Large intestine (tissue), 3 donors: ENCODE data around the gene CALN1. TPM values are rescaled to one million over a fixed set of nuclear protein-coding genes. Genes with fewer than 3 reads are reported as not detected.

Experiments used
- DNase-seq, 2 donors: peaks; one replicate each; pipeline versions ENCODE4 v3.0.0 to v3.0.0-alpha.2; 2013
- H3K27ac ChIP-seq: one replicate; pipeline ENCODE4 v1.5.1; 2013; ENCODE audit warnings: low read length
- H3K27me3 ChIP-seq: 2 replicates; pipeline ENCODE4 v1.6.1; 2013; ENCODE audit warnings: low read length; ENCODE audit not compliant: control insufficient read depth, insufficient read depth
- H3K36me3 ChIP-seq: 2 replicates; pipeline ENCODE4 v1.6.1; 2013; ENCODE audit warnings: low read length; ENCODE audit not compliant: control insufficient read depth, insufficient read depth
- H3K4me1 ChIP-seq: one replicate; pipeline ENCODE4 v1.6.1; 2013; ENCODE audit warnings: low read length; ENCODE audit not compliant: control insufficient read depth, insufficient read depth
- H3K4me3 ChIP-seq: one replicate; pipeline ENCODE4 v1.5.1; 2013; ENCODE audit warnings: low read length
- H3K9me3 ChIP-seq: one replicate; pipeline ENCODE4 v1.6.1; 2013; ENCODE audit warnings: mild to moderate bottlenecking, low read depth, low read length, moderate library complexity; ENCODE audit not compliant: control insufficient read depth
- WGBS: methylation state at CpG from one replicate; pipeline ENCODE4 v1.1.5; 2013; ENCODE audit warnings: low lambda C conversion rate; ENCODE audit not compliant: insufficient coverage; 5-methylcytosine and 5-hydroxymethylcytosine counted together
- polyA plus RNA-seq: library from polyadenylated mRNA; unstranded; fragments of 120-200 nt; gene quantifications from one replicate; pipeline ENCODE4 v1.2.1, GENCODE V29; 2013

Gene CALN1
- polyA plus RNA-seq, 1 donor: 0.09 TPM

DNA sequence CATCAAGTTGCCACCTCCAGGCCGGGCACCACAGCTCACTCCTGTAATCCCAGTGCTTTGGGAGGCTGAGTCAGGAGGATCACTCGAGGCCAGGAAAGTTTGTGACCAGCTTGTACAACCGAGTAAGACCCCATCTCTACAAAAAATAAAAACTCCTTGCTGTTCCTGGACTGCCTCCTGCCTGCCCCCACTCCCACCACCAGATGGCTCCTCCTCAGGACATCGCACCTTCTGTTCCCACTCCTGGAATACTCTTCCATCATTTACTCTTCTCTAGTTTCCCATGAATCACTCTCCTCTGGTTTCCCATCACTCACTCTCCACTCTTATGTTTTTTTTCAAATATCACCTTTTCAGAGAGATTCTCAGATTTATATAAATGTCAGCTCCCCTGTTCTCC, 540.7 kb downstream of the CALN1 start:
- Histone ChIP-seq H3K4me3 (no peak overlapping the region), H3K9me3 (no peaks in the 10 kb centered on the region), H3K27me3 (no peaks in the 10 kb centered on the region), H3K36me3 (no peaks in the 10 kb centered on the region), H3K27ac (no peak overlapping the region), H3K4me1 (no peaks in the 10 kb centered on the region)
- DNase-seq: no peak
- WGBS: 100% methylated on average over 1 of the region's 4 CpGs

DNA sequence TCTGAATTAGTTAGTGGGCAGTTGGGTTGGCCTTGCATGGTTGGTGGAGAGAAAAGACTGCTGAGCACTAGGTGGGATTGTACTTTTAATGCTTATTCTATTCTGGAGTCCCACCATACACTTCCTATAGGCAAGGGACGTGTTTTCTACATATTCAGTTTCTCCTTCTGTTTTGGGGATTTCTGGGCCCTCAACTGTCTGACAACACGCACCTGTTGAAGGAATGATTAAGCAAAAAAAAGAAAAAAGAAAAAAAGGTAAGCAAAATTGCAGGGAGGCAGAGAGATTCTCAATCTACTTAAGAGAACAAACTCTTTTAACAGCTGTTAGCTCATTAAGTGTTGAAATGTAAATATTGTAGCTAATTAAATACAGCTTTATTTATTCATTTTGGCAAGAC, 541.3 kb downstream of the CALN1 start:
- no peak for DNase-seq
- Histone ChIP-seq H3K36me3 (no peaks in the 10 kb centered on the region), H3K9me3 (no peaks in the 10 kb centered on the region), H3K4me3 (no peak overlapping the region), H3K27ac (no peak overlapping the region), H3K27me3 (no peaks in the 10 kb centered on the region), H3K4me1 (no peaks in the 10 kb centered on the region)
- WGBS: 75% methylated on average over 1 of the region's 2 CpGs

DNA sequence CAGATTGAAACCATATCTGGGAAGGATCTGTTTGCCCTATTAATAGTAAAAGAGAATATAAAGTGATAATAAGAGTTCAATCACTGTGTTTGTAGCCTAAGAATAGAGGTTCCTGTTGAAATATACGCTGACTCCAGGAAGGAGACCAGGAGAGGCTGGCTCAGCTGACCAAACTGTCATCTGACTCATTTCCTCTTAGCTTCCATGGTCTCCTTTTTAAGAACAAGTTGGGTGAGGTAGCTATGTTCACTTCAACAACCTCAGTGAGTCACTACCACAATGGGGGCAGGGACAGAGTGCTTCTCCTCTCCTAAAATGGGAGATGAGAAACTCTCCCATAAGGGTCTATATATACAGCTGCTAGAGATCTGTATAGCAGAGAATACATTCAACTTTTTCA, 543.3 kb downstream of the CALN1 start:
- no CpG with 5 or more reads among the region's 1 CpG for WGBS

DNA sequence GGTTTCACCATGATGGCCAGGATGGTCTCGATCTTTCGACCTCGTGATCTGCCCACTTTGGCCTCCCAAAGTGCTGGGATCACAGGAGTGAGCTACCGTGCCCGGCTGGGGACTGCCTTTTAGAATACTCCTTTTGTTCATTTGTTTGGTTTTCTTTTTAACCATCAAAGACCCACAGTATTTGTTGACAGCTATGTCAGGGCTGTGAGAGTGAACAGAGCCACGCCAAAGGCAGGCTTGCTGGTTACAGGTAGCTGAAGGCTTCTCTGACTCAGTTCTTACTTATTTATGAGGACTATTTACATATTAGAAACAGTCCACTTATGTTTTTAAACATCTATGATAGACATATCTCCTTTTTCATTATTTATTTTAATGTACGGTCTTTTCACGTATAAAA, 544.5 kb downstream of the CALN1 start:
- DNase-seq: no peak
- Histone ChIP-seq H3K9me3 (no peaks in the 10 kb centered on the region), H3K36me3 (no peaks in the 10 kb centered on the region), H3K27me3 (no peaks in the 10 kb centered on the region), H3K27ac (no peak overlapping the region), H3K4me1 (no peaks in the 10 kb centered on the region), H3K4me3 (no peak overlapping the region)
- 58% methylated on average over 5 of the region's 8 CpGs for WGBS

More for the DNA sequence above, 543.3 kb downstream of the CALN1 start:
- no peaks in the 10 kb centered on the region for H3K36me3 ChIP-seq
- H3K27me3 ChIP-seq: no peaks in the 10 kb centered on the region
- H3K27ac ChIP-seq: no peak overlapping the region
- DNase-seq: no peak
- no peaks in the 10 kb centered on the region for H3K9me3 ChIP-seq
- H3K4me3 ChIP-seq: no peak overlapping the region
- no peaks in the 10 kb centered on the region for H3K4me1 ChIP-seq

DNA sequence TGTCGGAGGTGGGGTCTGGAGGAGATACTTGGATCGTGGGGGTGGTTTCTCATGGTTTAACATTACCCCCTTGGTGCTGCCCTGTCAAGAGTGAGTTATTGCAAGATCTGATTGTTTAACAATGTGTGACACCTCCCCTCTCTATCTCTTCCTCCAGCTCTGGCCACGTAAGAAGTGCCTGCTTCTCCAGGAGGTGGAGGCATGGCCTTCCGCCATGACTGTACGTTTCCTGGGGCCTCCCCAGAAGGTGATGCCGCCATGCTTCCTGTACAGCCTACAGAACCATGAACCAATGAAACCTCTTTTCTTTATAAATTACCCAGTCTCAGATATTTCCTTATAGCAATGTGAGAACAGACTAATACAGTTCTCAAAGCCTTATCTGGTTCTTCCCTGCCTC, 547.0 kb downstream of the CALN1 start:
- WGBS: no CpG with 5 or more reads among the region's 6 CpGs
- no peak for DNase-seq
- no peaks in the 10 kb centered on the region for H3K27me3 ChIP-seq
- no peaks in the 10 kb centered on the region for H3K9me3 ChIP-seq
- no peak overlapping the region for H3K27ac ChIP-seq
- no peak overlapping the region for H3K4me3 ChIP-seq
- no peaks in the 10 kb centered on the region for H3K36me3 ChIP-seq
- H3K4me1 ChIP-seq: no peaks in the 10 kb centered on the region

DNA sequence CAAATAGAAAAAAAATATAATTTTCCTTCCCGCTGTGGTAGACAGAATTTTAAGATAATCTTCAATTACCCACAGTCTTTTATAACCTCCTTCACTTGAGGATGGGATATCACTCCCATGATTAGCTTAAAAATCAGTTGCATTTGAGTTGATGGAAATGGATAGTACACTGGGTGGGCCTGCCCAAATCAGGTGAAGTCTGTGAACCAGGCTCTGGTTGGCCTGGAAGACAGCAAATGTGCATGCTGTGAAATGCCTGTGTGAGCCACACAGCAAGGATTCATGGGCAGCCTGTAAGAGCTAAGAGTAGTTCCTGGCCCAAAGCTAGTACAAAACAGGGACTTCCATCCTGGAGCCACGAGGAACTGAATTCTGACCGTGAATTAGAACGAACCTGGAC, 548.0 kb downstream of the CALN1 start:
- no peaks in the 10 kb centered on the region for H3K27me3 ChIP-seq
- no CpG with 5 or more reads among the region's 4 CpGs for WGBS
- DNase-seq: no peak
- H3K4me1 ChIP-seq: no peaks in the 10 kb centered on the region
- no peak overlapping the region for H3K27ac ChIP-seq
- H3K36me3 ChIP-seq: no peaks in the 10 kb centered on the region
- no peak overlapping the region for H3K4me3 ChIP-seq
- no peaks in the 10 kb centered on the region for H3K9me3 ChIP-seq

DNA sequence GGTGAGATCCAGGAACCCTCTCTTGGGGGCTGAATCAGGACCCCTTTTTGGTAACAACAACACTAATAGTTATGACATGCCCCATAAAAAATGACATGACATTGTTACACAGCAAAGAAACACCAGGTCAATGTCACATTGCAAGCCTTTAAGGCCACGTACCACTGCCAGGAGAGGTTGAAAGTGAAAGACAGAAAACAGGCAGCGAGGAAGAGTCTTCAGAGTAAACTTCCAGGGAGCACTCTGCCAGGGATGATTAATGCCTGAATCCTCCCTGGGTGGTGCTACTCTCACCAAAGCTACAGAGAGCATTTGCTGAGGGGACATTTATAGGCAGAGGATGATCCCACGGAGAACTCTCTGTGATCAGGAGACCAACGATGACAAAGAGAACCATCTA, 551.6 kb downstream of the CALN1 start:
- Histone ChIP-seq H3K27ac (no peak overlapping the region), H3K4me1 (no peaks in the 10 kb centered on the region), H3K36me3 (no peaks in the 10 kb centered on the region), H3K9me3 (no peaks in the 10 kb centered on the region), H3K27me3 (no peaks in the 10 kb centered on the region), H3K4me3 (no peak overlapping the region)
- DNase-seq: no peak
- WGBS: no CpG with 5 or more reads among the region's 4 CpGs

DNA sequence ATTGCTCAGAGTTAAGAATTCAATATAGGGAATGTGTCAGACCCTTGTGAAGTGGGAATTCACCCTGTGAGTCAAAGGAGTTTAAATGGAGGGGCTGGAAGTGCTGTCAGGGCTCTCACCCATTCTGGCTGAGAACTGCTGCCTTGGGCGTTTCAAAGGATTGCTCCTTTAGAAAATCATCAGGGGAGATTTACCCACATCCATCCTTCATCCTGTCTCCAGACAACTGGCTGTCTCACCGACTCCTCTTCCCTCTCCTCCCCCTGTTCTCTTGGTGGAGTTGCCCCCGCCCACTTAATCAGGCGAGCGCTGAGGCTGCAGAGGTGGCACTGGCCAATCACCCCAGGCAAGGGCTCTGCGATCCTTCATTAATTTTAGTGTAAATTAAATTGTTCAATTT, 554.8 kb downstream of the CALN1 start:
- no peak for DNase-seq
- Histone ChIP-seq H3K36me3 (no peaks in the 10 kb centered on the region), H3K4me3 (no peak overlapping the region), H3K9me3 (no peaks in the 10 kb centered on the region), H3K27ac (no peak overlapping the region), H3K4me1 (no peaks in the 10 kb centered on the region), H3K27me3 (no peaks in the 10 kb centered on the region)
- WGBS: no CpG with 5 or more reads among the region's 6 CpGs

DNA sequence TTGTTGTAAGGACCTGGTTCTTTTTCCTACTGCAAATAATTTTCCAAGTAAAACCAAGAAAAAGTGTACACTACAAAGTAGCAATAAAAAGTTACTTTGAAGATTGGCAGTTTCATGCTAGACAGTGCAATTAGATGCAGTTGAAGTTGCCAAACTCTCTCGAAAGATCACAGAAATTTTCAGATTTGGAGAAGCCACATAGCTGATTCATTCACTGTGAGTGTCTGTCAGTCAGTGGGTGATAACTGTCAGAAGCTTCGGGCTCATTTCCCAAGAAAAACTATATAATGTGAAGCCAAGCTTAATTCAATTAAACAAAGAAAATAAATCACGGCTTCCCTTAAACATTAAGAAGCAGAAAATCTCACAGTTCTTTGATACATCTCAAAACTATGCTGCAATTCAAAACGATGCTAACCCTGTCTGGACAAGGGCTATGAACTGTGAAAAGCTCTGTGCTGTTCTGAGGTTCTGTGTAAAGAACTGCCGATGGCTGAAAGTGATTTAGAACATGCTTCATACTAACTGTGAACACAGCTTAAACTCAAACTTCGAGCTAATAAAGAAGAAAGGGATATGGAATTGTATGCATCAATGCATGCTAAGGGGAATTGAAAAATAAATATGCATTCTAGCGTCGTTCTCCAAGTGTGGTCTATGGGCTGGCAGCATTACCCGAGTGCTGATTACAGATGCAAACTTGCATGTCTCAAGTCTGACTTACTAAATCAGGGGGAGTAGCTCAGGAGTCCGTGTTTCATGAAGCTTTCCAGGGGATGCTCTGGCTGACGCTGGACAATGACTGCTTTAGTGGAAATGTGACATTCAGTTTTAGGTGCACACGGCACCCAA, 557.4 kb downstream of the CALN1 start:
- Histone ChIP-seq H3K9me3 (no peaks in the 10 kb centered on the region), H3K36me3 (no peaks in the 10 kb centered on the region), H3K4me1 (no peaks in the 10 kb centered on the region), H3K27ac (no peak overlapping the region), H3K4me3 (no peak overlapping the region), H3K27me3 (no peaks in the 10 kb centered on the region)
- WGBS: 70% methylated on average over 3 of the region's 12 CpGs
- no peak for DNase-seq

DNA sequence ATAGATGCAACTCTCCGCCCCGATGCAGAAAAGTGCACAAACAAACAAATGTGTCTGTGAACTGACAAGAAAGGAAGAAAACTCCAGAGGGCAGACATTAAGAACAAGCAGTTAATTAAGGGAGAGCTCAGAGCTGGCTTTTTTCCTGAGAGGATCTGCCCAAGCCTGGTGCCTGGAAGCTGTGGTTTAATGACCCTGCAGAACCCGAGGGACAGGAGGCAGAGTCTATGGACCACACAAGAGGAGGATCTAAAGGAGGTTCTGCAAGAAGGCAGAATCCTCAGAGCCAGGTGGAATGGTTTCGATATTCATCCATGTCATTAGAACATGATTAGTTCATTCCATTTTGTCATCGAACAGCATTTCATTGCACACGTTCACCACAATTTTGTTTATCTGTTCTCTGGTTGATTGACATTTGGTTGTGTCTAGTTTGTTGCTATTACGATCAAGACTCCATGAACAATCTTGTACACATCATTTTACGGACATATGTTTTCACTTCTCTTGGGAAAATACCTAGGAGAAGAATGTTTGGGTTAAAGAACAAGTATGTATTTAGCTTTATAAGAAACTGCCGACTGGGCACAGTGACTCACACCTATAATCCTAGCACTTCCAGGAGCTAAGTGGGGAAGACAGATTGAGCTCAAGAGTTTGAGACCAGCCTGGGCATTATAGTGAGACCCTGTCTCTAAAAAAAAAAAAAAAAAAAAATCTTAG, 560.2 kb downstream of the CALN1 start:
- no peak overlapping the region for H3K4me3 ChIP-seq
- H3K27ac ChIP-seq: no peak overlapping the region
- H3K9me3 ChIP-seq: no peaks in the 10 kb centered on the region
- no peak for DNase-seq
- H3K36me3 ChIP-seq: no peaks in the 10 kb centered on the region
- WGBS: 89% methylated on average over 5 of the region's 9 CpGs
- H3K27me3 ChIP-seq: no peaks in the 10 kb centered on the region
- H3K4me1 ChIP-seq: no peaks in the 10 kb centered on the region
